AG09319 (cell line): ENCODE data around the gene GRK5.

Source experiments
- DNase-seq: peaks from one replicate; pipeline ENCODE4 v3.0.0-alpha.2; 2010; ENCODE audit warnings: low read depth; ENCODE audit errors: extremely low read depth
- CTCF ChIP-seq: IDR thresholded peaks from 2 replicates; pipeline ENCODE4 v1.5.1; 2011; ENCODE audit warnings: low read depth, mild to moderate bottlenecking, inconsistent platforms, low read length, moderate library complexity

GRK5 gene

GRCh38 chr10:119415536-119416503 is 208.4 kb downstream of the GRK5 start:
- DNase-seq: no peak
- no peak for TF ChIP-seq CTCF

GRCh38 chr10:119416855-119417254 is 209.5 kb downstream of the GRK5 start:
- no peak for DNase-seq
- TF ChIP-seq CTCF: peak; percentile 73

- no peak for DNase-seq
- TF ChIP-seq CTCF: no peak
Measured at GRCh38 chr10:119417852-119418251, 210.5 kb downstream of the GRK5 start.

GRCh38 chr10:119418362-119418761 is 211.0 kb downstream of the GRK5 start:
- no peak for DNase-seq
- no peak for TF ChIP-seq CTCF

GRCh38 chr10:119419931-119420330 is 212.6 kb downstream of the GRK5 start:
- TF ChIP-seq CTCF: no peak

GRCh38 chr10:119420950-119421875 is 213.8 kb downstream of the GRK5 start:
- no peak for DNase-seq
- TF ChIP-seq CTCF: no peak

More at GRCh38 chr10:119419931-119420330, 212.6 kb downstream of the GRK5 start:
- no peak for DNase-seq
